Smooth muscle cell of the brain vasculature (primary cell): ENCODE data around the gene TMEM220.

ENCODE experiments used
- DNase-seq: peaks from one replicate; pipeline ENCODE4 v3.0.0-alpha.2; 2012; ENCODE audit warnings: low read depth, low spot score

Gene TMEM220

DNA sequence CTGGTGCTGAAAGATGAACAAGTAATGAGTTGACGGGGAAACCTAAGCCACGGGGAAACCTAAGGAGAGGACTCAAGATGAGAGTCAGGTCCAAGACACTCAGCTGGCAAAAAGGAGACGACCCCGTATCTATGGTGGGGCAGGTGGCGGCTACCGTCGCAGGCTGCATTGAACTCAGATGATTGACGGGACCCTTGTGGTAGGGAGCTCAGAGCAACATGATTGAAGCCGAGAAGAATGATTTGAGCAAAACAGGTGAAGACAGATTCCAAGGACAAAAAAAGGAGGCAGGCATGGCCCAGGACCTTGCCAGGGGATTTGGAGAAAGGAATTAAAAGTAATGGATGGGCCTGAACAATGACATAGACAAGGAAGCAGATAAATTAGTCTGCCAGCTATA, 65.3 kb downstream of the TMEM220 start:
- DNase-seq = no peak
